ENCODE data around the gene TMEM132D.
"Not testable (repeated sequence)": the region's sequence is repeated elsewhere in the genome, so short reads cannot be mapped to it uniquely, and the experiment has no call there.

DNA sequence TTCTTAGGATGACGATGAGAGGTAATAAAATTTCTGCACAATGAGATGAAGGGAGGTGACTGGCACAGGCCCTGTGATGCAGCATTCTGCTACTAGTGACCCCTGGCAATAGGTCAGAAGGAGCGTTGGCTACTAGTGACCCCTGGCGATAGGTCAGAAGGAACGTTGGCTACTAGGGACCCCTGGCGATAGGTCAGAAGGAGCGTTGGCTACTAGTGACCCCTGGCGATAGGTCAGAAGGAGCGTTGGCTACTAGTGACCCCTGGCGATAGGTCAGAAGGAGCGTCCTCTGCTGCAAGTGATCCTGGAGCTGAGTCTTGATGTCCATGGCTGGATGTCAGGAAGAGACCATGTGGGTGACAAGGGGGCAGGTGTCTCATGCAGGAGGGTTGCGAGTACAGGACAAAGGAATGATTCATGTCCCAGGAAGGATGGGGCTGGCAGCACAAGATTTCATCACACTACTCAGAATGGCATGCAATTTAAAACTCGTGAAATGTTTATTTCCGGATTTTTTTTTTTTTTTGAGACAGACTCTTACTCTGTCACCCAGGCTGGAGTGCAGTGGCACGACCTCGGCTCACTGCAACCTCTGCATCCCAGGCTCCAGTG, 365.0 kb downstream of the TMEM132D start:
- TF ChIP-seq CTCF (IDR thresholded peaks at IDR 0.05; ENCODE audit: extremely low read depth in 1 of 2, insufficient read depth in 1 of 2, low read depth in 1 of 2, low read length in 2 of 2); POLR2AphosphoS5 (IDR thresholded peaks at IDR 0.05; ENCODE audit: insufficient read depth, low read depth, low read length); POLR2A (IDR thresholded peaks at IDR 0.05; ENCODE audit: low read depth, low read length); JUN (IDR thresholded peaks at IDR 0.05; ENCODE audit: borderline replicate concordance, insufficient read depth, insufficient read length, low read depth); GATA2 (IDR thresholded peaks at IDR 0.05; ENCODE audit: insufficient read depth, insufficient read length, low read depth, low read length); EZH2 (IDR thresholded peaks at IDR 0.05; ENCODE audit: borderline replicate concordance, low read depth, low read length, severe bottlenecking); FOS (IDR thresholded peaks at IDR 0.05; ENCODE audit: borderline replicate concordance, insufficient read depth, low read length): not testable (repeated sequence)
- TF ChIP-seq, protein P1, sequence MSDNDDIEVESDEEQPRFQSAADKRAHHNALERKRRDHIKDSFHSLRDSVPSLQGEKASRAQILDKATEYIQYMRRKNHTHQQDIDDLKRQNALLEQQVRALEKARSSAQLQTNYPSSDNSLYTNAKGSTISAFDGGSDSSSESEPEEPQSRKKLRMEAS (IDR thresholded peaks at IDR 0.05; ENCODE audit: insufficient read depth, insufficient read length), result not testable (repeated sequence)
